Loucy (cell line): ENCODE results near the gene ADAM22.

ENCODE experiments used
- EZH2phosphoT487 ChIP-seq: fragments of 200-600 bp; IDR thresholded peaks from 2 replicates; pipeline ENCODE4 v1.6.1; 2018; ENCODE audit warnings: antibody characterized with exemption, mild to moderate bottlenecking, moderate library complexity, borderline replicate concordance
- TF ChIP-seq, protein P1 (sequence below): fragments of 200-600 bp; sonication (generic); conservative IDR thresholded peaks from 2 replicates; pipeline ENCODE4 v1.5.1; 2014; ENCODE audit warnings: mild to moderate bottlenecking, antibody characterized with exemption, low read length

DNA sequence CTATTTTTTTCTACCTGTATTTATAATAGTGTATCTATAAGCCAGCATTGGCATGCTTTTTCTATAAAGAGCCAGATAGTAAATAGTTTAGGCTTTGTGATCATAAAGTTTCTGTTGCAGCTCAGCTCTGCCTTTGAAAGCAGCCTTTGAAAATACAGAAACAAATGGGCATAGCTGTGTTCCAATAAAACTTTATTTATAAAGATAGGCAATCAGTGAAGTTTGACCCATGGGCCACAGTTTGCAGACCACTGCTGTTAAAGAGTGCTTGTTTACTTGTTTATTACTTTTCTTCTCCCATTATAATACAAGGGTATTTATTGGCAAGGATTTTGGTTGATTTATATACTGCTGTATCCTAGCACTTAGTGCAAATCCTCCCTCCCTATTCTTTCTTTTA, 213.3 kb downstream of the ADAM22 start:
- TF ChIP-seq, protein P1, sequence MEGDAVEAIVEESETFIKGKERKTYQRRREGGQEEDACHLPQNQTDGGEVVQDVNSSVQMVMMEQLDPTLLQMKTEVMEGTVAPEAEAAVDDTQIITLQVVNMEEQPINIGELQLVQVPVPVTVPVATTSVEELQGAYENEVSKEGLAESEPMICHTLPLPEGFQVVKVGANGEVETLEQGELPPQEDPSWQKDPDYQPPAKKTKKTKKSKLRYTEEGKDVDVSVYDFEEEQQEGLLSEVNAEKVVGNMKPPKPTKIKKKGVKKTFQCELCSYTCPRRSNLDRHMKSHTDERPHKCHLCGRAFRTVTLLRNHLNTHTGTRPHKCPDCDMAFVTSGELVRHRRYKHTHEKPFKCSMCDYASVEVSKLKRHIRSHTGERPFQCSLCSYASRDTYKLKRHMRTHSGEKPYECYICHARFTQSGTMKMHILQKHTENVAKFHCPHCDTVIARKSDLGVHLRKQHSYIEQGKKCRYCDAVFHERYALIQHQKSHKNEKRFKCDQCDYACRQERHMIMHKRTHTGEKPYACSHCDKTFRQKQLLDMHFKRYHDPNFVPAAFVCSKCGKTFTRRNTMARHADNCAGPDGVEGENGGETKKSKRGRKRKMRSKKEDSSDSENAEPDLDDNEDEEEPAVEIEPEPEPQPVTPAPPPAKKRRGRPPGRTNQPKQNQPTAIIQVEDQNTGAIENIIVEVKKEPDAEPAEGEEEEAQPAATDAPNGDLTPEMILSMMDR = no peak
- TF ChIP-seq EZH2phosphoT487 = no peak
